ACC112 (cell line): ENCODE measurements around the gene AUTS2.

ENCODE experiments used
- H2AFZ ChIP-seq: fragments of 200-600 bp; sonication (generic); one replicate; pipeline ENCODE4 v1.6.0; 2017; ENCODE audit warnings: antibody characterized with exemption, low read length; ENCODE audit not compliant: unreplicated experiment
- H3K27ac ChIP-seq: fragments of 200-600 bp; sonication (generic); 2 replicates; pipeline ENCODE4 v1.5.1; 2014; ENCODE audit warnings: low read depth, mild to moderate bottlenecking, antibody characterized with exemption, low read length, moderate library complexity
- H3K27me3 ChIP-seq: fragments of 200-600 bp; sonication (generic); 2 replicates; pipeline ENCODE4 v1.6.1; 2014; ENCODE audit warnings: mild to moderate bottlenecking, antibody characterized with exemption, low read length, moderate library complexity, mixed read lengths; ENCODE audit not compliant: insufficient read depth
- H3K36me3 ChIP-seq: fragments of 200-600 bp; sonication (generic); 2 replicates; pipeline ENCODE4 v1.6.1; 2016; ENCODE audit warnings: mild to moderate bottlenecking, antibody characterized with exemption, low read length, moderate library complexity, mixed read lengths; ENCODE audit not compliant: insufficient read depth
- H3K4me1 ChIP-seq: fragments of 200-600 bp; sonication (generic); one replicate; pipeline ENCODE4 v1.6.1; 2016; ENCODE audit warnings: low read length, mixed read lengths; ENCODE audit not compliant: insufficient read depth, unreplicated experiment, control insufficient read depth
- H3K4me3 ChIP-seq: fragments of 200-600 bp; sonication (generic); 2 replicates; pipeline ENCODE4 v1.5.1; 2014; ENCODE audit warnings: mild to moderate bottlenecking, low read depth, low read length
- H3K79me2 ChIP-seq: fragments of 200-600 bp; sonication (generic); one replicate; pipeline ENCODE4 v1.6.0; 2016; ENCODE audit warnings: low read length; ENCODE audit not compliant: control insufficient read depth, unreplicated experiment, insufficient read depth

AUTS2 gene

GRCh38 chr7:70120851-70121250 is 522.6 kb downstream of the AUTS2 start:
- Histone ChIP-seq H3K36me3 (no peaks in the 10 kb centered on the region), H2AFZ (no peak overlapping the region), H3K27ac (no peak overlapping the region), H3K4me1 (no peaks in the 10 kb centered on the region), H3K27me3 (no peaks in the 10 kb centered on the region), H3K4me3 (no peak overlapping the region), H3K79me2 (no peaks in the 10 kb centered on the region)

- H3K36me3 ChIP-seq = no peaks in the 10 kb centered on the region
- H3K27me3 ChIP-seq = no peaks in the 10 kb centered on the region
- no peak overlapping the region for H2AFZ ChIP-seq
- H3K27ac ChIP-seq = no peak overlapping the region
- no peaks in the 10 kb centered on the region for H3K4me1 ChIP-seq
- H3K4me3 ChIP-seq = no peak overlapping the region
- H3K79me2 ChIP-seq = no peaks in the 10 kb centered on the region
Observed at GRCh38 chr7:70131817-70132216, 533.5 kb downstream of the AUTS2 start.

GRCh38 chr7:70132226-70132851 is 534.1 kb downstream of the AUTS2 start:
- no peak overlapping the region for H2AFZ ChIP-seq
- H3K4me3 ChIP-seq = no peak overlapping the region
- H3K27ac ChIP-seq = no peak overlapping the region

GRCh38 chr7:70132852-70133690 is 534.8 kb downstream of the AUTS2 start:
- no peaks in the 10 kb centered on the region for H3K79me2 ChIP-seq
- no peak overlapping the region for H3K4me3 ChIP-seq
- no peaks in the 10 kb centered on the region for H3K27me3 ChIP-seq
- no peak overlapping the region for H2AFZ ChIP-seq
- no peak overlapping the region for H3K27ac ChIP-seq
- H3K36me3 ChIP-seq = no peaks in the 10 kb centered on the region
- H3K4me1 ChIP-seq = no peaks in the 10 kb centered on the region

More at GRCh38 chr7:70132226-70132851, 534.1 kb downstream of the AUTS2 start:
- Histone ChIP-seq H3K36me3 (no peaks in the 10 kb centered on the region), H3K27me3 (no peaks in the 10 kb centered on the region), H3K4me1 (no peaks in the 10 kb centered on the region), H3K79me2 (no peaks in the 10 kb centered on the region)

GRCh38 chr7:70134029-70134770 is 535.9 kb downstream of the AUTS2 start:
- no peak overlapping the region for H2AFZ ChIP-seq
- H3K79me2 ChIP-seq = no peaks in the 10 kb centered on the region
- H3K27me3 ChIP-seq = no peaks in the 10 kb centered on the region
- H3K4me3 ChIP-seq = no peak overlapping the region
- H3K27ac ChIP-seq = no peak overlapping the region
- H3K36me3 ChIP-seq = no peaks in the 10 kb centered on the region
- H3K4me1 ChIP-seq = no peaks in the 10 kb centered on the region

- Histone ChIP-seq H3K36me3 (no peaks in the 10 kb centered on the region), H3K4me3 (no peak overlapping the region), H2AFZ (no peak overlapping the region), H3K4me1 (no peaks in the 10 kb centered on the region), H3K79me2 (no peaks in the 10 kb centered on the region), H3K27me3 (no peaks in the 10 kb centered on the region), H3K27ac (no peak overlapping the region)
Observed at GRCh38 chr7:70135656-70136055, 537.4 kb downstream of the AUTS2 start.

- Histone ChIP-seq H3K27me3 (no peaks in the 10 kb centered on the region), H3K4me3 (no peak overlapping the region), H3K36me3 (no peaks in the 10 kb centered on the region), H3K79me2 (no peaks in the 10 kb centered on the region), H2AFZ (no peak overlapping the region), H3K4me1 (no peaks in the 10 kb centered on the region), H3K27ac (no peak overlapping the region)
Observed at GRCh38 chr7:70137126-70137525, 538.9 kb downstream of the AUTS2 start.

GRCh38 chr7:70142247-70142932 is 544.1 kb downstream of the AUTS2 start:
- no peaks in the 10 kb centered on the region for H3K27me3 ChIP-seq
- H3K4me3 ChIP-seq = no peak overlapping the region
- H3K79me2 ChIP-seq = no peaks in the 10 kb centered on the region
- no peaks in the 10 kb centered on the region for H3K4me1 ChIP-seq
- no peak overlapping the region for H2AFZ ChIP-seq
- no peaks in the 10 kb centered on the region for H3K36me3 ChIP-seq
- no peak overlapping the region for H3K27ac ChIP-seq

GRCh38 chr7:70143075-70144044 is 545.1 kb downstream of the AUTS2 start:
- H3K27me3 ChIP-seq = no peaks in the 10 kb centered on the region
- no peak overlapping the region for H2AFZ ChIP-seq
- no peak overlapping the region for H3K4me3 ChIP-seq
- H3K4me1 ChIP-seq = no peaks in the 10 kb centered on the region
- no peaks in the 10 kb centered on the region for H3K79me2 ChIP-seq
- H3K36me3 ChIP-seq = no peaks in the 10 kb centered on the region
- no peak overlapping the region for H3K27ac ChIP-seq
